HepG2 (cell line): Measurements from ENCODE around the gene GNGT2. TPM values are rescaled to one million over a fixed set of nuclear protein-coding genes. Genes with fewer than 3 reads are reported as not detected.
A peak's percentile ranks its signal among the peaks of the same experiment; 100 is the strongest.

Experiments
- CEBPB ChIP-seq: IDR thresholded peaks from 2 replicates; pipeline ENCODE4 v1.6.1; 2011; ENCODE audit warnings: low read depth, low read length, improper control_type of control experiment, borderline replicate concordance
- CENPX ChIP-seq: sonication (generic); formaldehyde crosslinking; IDR thresholded peaks from 2 replicates; pipeline ENCODE4 v1.9.0; 2021; ENCODE audit warnings: mild to moderate bottlenecking, missing genetic modification reagents, moderate library complexity
- FOXA1 ChIP-seq, 2 experiments: fragments of 450-650 bp in 1 of 2; sonication (generic) in 1 of 2; formaldehyde crosslinking in 1 of 2; IDR thresholded peaks; 2 replicates each; pipeline versions ENCODE4 v1.4.0 to v1.6.1; 2016 to 2020; ENCODE audit warnings: missing genetic modification reagents in 1 of 2
- IRX3 ChIP-seq: sonication (generic); formaldehyde crosslinking; IDR thresholded peaks from 2 replicates; pipeline ENCODE4 v1.8.1; 2023; ENCODE audit warnings: mild to moderate bottlenecking, low read depth, missing genetic modification reagents, borderline replicate concordance
- JUND ChIP-seq: sonication (generic); formaldehyde crosslinking; IDR thresholded peaks from 2 replicates; pipeline ENCODE4 v1.8.0; 2022; ENCODE audit warnings: mild to moderate bottlenecking, missing genetic modification reagents
- KDM2A ChIP-seq: sonication (generic); formaldehyde crosslinking; IDR thresholded peaks from 2 replicates; pipeline ENCODE4 v1.4.0; 2020; ENCODE audit warnings: low read depth, missing genetic modification reagents, borderline replicate concordance
- MBNL3 ChIP-seq: fragments of 250-450 bp; sonication (Bioruptor Pico); conservative IDR thresholded peaks from 2 replicates; pipeline ENCODE4 v1.8.0; 2022; ENCODE audit warnings: mild to moderate bottlenecking, inconsistent platforms
- POLR2G ChIP-seq: fragments of 200-400 bp; formaldehyde crosslinking; IDR thresholded peaks from 2 replicates; pipeline ENCODE4 v1.6.1; 2018; ENCODE audit warnings: mild to moderate bottlenecking, low read depth, low read length, moderate library complexity
- PRDM4 ChIP-seq: sonication (generic); formaldehyde crosslinking; IDR thresholded peaks from 2 replicates; pipeline ENCODE4 v1.9.0; 2021; ENCODE audit warnings: missing genetic modification reagents, borderline replicate concordance
- STAG1 ChIP-seq: sonication (generic); formaldehyde crosslinking; IDR thresholded peaks from 2 replicates; pipeline ENCODE4 v1.4.0; 2020; ENCODE audit warnings: missing genetic modification reagents
- TBX2 ChIP-seq: sonication (generic); formaldehyde crosslinking; IDR thresholded peaks from 2 replicates; pipeline ENCODE4 v1.5.0; 2020; ENCODE audit warnings: missing genetic modification reagents, mild to moderate bottlenecking, borderline replicate concordance
- TMF1 ChIP-seq: sonication (generic); formaldehyde crosslinking; IDR thresholded peaks from 2 replicates; pipeline ENCODE4 v1.8.1; 2022; ENCODE audit warnings: low read depth, missing genetic modification reagents
- XRCC5 ChIP-seq: fragments of 200-400 bp; formaldehyde crosslinking; optimal IDR thresholded peaks from 2 replicates; pipeline ENCODE3; 2017; ENCODE audit warnings: mild to moderate bottlenecking, low read length
- ZBTB46 ChIP-seq: sonication (generic); formaldehyde crosslinking; IDR thresholded peaks from 2 replicates; pipeline ENCODE4 v1.4.0; 2020; ENCODE audit warnings: mild to moderate bottlenecking, missing genetic modification reagents, borderline replicate concordance
- ZNF780A ChIP-seq: sonication (generic); formaldehyde crosslinking; IDR thresholded peaks from 2 replicates; pipeline ENCODE4 v1.8.0; 2022; ENCODE audit warnings: mild to moderate bottlenecking, missing genetic modification reagents, moderate library complexity
- ZSCAN5A ChIP-seq: sonication (generic); formaldehyde crosslinking; IDR thresholded peaks from 2 replicates; pipeline ENCODE4 v1.8.0; 2022; ENCODE audit warnings: mild to moderate bottlenecking, missing genetic modification reagents, borderline replicate concordance
- polyA plus RNA-seq, 8 experiments: library from polyadenylated mRNA; depleted of rRNA in 3 of 8; stranded (reverse) in 7 of 8; unstranded in 1 of 8; fragments of >200 nt; fragmentation: Illumina TruSeq in 4 of 8; extraction: Trizol in 4 of 8; gene quantifications; 2 replicates each; pipeline versions ENCODE4 v1.2.1 to v1.2.3, GENCODE V29; 2011 to 2016; ENCODE audit warnings: low read depth in 4 of 8, missing spikeins in 1 of 8, mixed read lengths in 1 of 8; ENCODE audit not compliant: insufficient read depth in 1 of 8
- total RNA-seq, 5 experiments: library from RNA; depleted of rRNA; stranded (reverse); fragments of >200 nt; fragmentation: Illumina TruSeq; extraction: Trizol; gene quantifications; 2 replicates each; pipeline ENCODE4 v1.2.3, GENCODE V29; 2016; ENCODE audit warnings: low read depth in 1 of 5

The GNGT2 gene
- total and polyA plus RNA-seq, 2 of the 13 experiments (the other 11 are each of a cell fraction or from before 2014, with no cell fraction given): not detected

- TF ChIP-seq JUND (CRISPR knock-in tag): no peak
- TF ChIP-seq CEBPB: no peak
- TF ChIP-seq ZNF780A (CRISPR knock-in tag): no peak
- no peak for TF ChIP-seq ZBTB46 (CRISPR knock-in tag)
- no peak for TF ChIP-seq POLR2G
- no peak for TF ChIP-seq CENPX
- peak; percentile 25; the same call in 1 of the 2 replicates for TF ChIP-seq PRDM4 (CRISPR knock-in tag)
- TF ChIP-seq TBX2 (CRISPR knock-in tag): peak; percentile 40; the same call in 1 of the 2 replicates
- peak; percentile 30; the same call in 1 of the 2 replicates for TF ChIP-seq KDM2A (CRISPR knock-in tag)
- no peak for TF ChIP-seq FOXA1 (IDR thresholded peaks at IDR 0.05)
- 0 out of 2 replicates have a peak, but pooled peaks have one; percentile 52 for TF ChIP-seq FOXA1 (CRISPR knock-in tag; IDR thresholded peaks at IDR 0.05)
- TF ChIP-seq ZSCAN5A (CRISPR knock-in tag): no peak
- TF ChIP-seq IRX3 (CRISPR knock-in tag): no peak
- no peak for TF ChIP-seq MBNL3 (CRISPR knock-in tag)
- TF ChIP-seq TMF1 (CRISPR knock-in tag): no peak
- peak; percentile 76 for TF ChIP-seq STAG1 (CRISPR knock-in tag)
- peak; percentile 91 for TF ChIP-seq XRCC5
These were observed 17.3 kb upstream of the GNGT2 start (continued) for GRCh38 chr17:49227436-49228261.
